ENCODE data around the gene SLC16A13. TPM values are rescaled to one million over a fixed set of nuclear protein-coding genes. Genes with fewer than 3 reads are reported as not detected.
A peak's percentile ranks its signal among the peaks of the same experiment; 100 is the strongest.
"Not testable (repeated sequence)": the region's sequence is repeated elsewhere in the genome, so short reads cannot be mapped to it uniquely, and the experiment has no call there.

SLC16A13 gene
- total and polyA plus RNA-seq, 2 experiments from 2014 or later, result 1.1 TPM; not detected in 1

GRCh38 chr17:7043497-7044198 is 7.8 kb downstream of the SLC16A13 start, which contains the start of gene SLC16A11:
SLC16A11 (minus strand) TSS chr17:7044092; CDS start chr17:7043513, 579 bp downstream.
- peak within 1 kb of the TSS; percentile 63 for H3K4me3 ChIP-seq
- peak within 1 kb of the TSS; percentile 67 for H3K9ac ChIP-seq
- DNase-seq, result peak; percentile 62
- H3F3A ChIP-seq (ENCODE audit: insufficient read depth), result peaks cover 7% of the 10 kb centered on the region; the same call in 1 of the 2 replicates
- no peaks in the 10 kb centered on the region for H3K36me3 ChIP-seq (ENCODE audit: low read depth)
- in situ Hi-C loops (cut with MboI), result no loop called here
- no peaks in the 10 kb centered on the region for H3K9me2 ChIP-seq (ENCODE audit: insufficient read depth)
- H3K27me3 ChIP-seq (replicated peaks; ENCODE audit: insufficient read depth), result peaks cover 15% of the 10 kb centered on the region
- H4K20me1 ChIP-seq (ENCODE audit: insufficient read depth), result no peaks in the 10 kb centered on the region
- no peak within 1 kb of the TSS for H3K27ac ChIP-seq
- H3K4me2 ChIP-seq (ENCODE audit: unreplicated experiment), result peak within 1 kb of the TSS; percentile 72
- no peak for TF ChIP-seq EZH2phosphoT487 (IDR thresholded peaks at IDR 0.05; ENCODE audit: insufficient read depth, low read depth)
- peak; percentile 68 for TF ChIP-seq EZH2 (IDR thresholded peaks at IDR 0.05; ENCODE audit: insufficient read depth, poor library complexity, severe bottlenecking)
- H2AFZ ChIP-seq, result peak within 1 kb of the TSS; percentile 85
- WGBS, 2 experiments (ENCODE audit: low coverage in 1 of 2, low lambda C conversion rate in 2 of 2, missing lambda C conversion rate in 2 of 2), result 7 to 14% methylated on average over 22 to 55 of the region's 58 CpGs
- no peaks in the 10 kb centered on the region for H3K9me3 ChIP-seq (ENCODE audit: low read depth)
- H3K4me1 ChIP-seq (ENCODE audit: insufficient read depth), result peaks cover 3% of the 10 kb centered on the region
- H3K79me2 ChIP-seq (ENCODE audit: insufficient read depth), result no peaks in the 10 kb centered on the region

GRCh38 chr17:7045492-7046126 is 9.8 kb downstream of the SLC16A13 start:
- Histone ChIP-seq H3K9me2 (ENCODE audit: insufficient read depth) (no peaks in the 10 kb centered on the region), H3K4me1 (ENCODE audit: insufficient read depth) (peaks cover 3% of the 10 kb centered on the region), H3K9ac (no peak overlapping the region), H3K4me3 (no peak overlapping the region), H2AFZ (no peak overlapping the region), H3K4me2 (ENCODE audit: unreplicated experiment) (peak overlapping the region; percentile 56), H3K36me3 (ENCODE audit: low read depth) (no peaks in the 10 kb centered on the region), H4K20me1 (ENCODE audit: insufficient read depth) (no peaks in the 10 kb centered on the region), H3K9me3 (ENCODE audit: low read depth) (no peaks in the 10 kb centered on the region), H3K27ac (no peak overlapping the region), H3K27me3 (replicated peaks; ENCODE audit: insufficient read depth) (peaks cover 15% of the 10 kb centered on the region), H3F3A (ENCODE audit: insufficient read depth) (peaks cover 7% of the 10 kb centered on the region; the same call in 1 of the 2 replicates), H3K79me2 (ENCODE audit: insufficient read depth) (no peaks in the 10 kb centered on the region)
- WGBS, 2 experiments (ENCODE audit: low coverage in 1 of 2, low lambda C conversion rate in 2 of 2, missing lambda C conversion rate in 2 of 2), result 28 to 37% methylated on average over 5 of the region's 5 CpGs
- TF ChIP-seq EZH2phosphoT487 (IDR thresholded peaks at IDR 0.05; ENCODE audit: insufficient read depth, low read depth), result no peak
- no peak for TF ChIP-seq EZH2 (IDR thresholded peaks at IDR 0.05; ENCODE audit: insufficient read depth, poor library complexity, severe bottlenecking)
- peak; percentile 81 for DNase-seq
- in situ Hi-C loops (cut with MboI), result no loop called here

GRCh38 chr17:7046127-7046724 is 10.4 kb downstream of the SLC16A13 start:
- Histone ChIP-seq H3K9ac (no peak overlapping the region), H3K9me2 (ENCODE audit: insufficient read depth) (no peaks in the 10 kb centered on the region), H3K79me2 (ENCODE audit: insufficient read depth) (no peaks in the 10 kb centered on the region), H4K20me1 (ENCODE audit: insufficient read depth) (no peaks in the 10 kb centered on the region), H3K27ac (no peak overlapping the region), H3K9me3 (ENCODE audit: low read depth) (no peaks in the 10 kb centered on the region), H3K4me1 (ENCODE audit: insufficient read depth) (peaks cover 3% of the 10 kb centered on the region), H3K4me3 (no peak overlapping the region), H2AFZ (peak overlapping the region; percentile 80), H3K4me2 (ENCODE audit: unreplicated experiment) (peak overlapping the region; percentile 56), H3K36me3 (ENCODE audit: low read depth) (no peaks in the 10 kb centered on the region), H3F3A (ENCODE audit: insufficient read depth) (peaks cover 7% of the 10 kb centered on the region; the same call in 1 of the 2 replicates), H3K27me3 (replicated peaks; ENCODE audit: insufficient read depth) (peaks cover 15% of the 10 kb centered on the region)
- TF ChIP-seq EZH2 (IDR thresholded peaks at IDR 0.05; ENCODE audit: insufficient read depth, poor library complexity, severe bottlenecking) (no peak), EZH2phosphoT487 (IDR thresholded peaks at IDR 0.05; ENCODE audit: insufficient read depth, low read depth) (no peak)
- in situ Hi-C loops (cut with MboI), result no loop called here
- DNase-seq, result peak; percentile 27
- 17 to 21% methylated on average over 14 to 15 of the region's 15 CpGs for WGBS, 2 experiments (ENCODE audit: low coverage in 1 of 2, low lambda C conversion rate in 2 of 2, missing lambda C conversion rate in 2 of 2)

- H3K79me2 ChIP-seq (ENCODE audit: insufficient read depth); H3K4me1 ChIP-seq (ENCODE audit: insufficient read depth); H3K9me2 ChIP-seq (ENCODE audit: insufficient read depth); H3F3A ChIP-seq (ENCODE audit: insufficient read depth); H3K9me3 ChIP-seq (ENCODE audit: low read depth); H3K27ac ChIP-seq; in situ Hi-C loops (cut with MboI); DNase-seq; H4K20me1 ChIP-seq (ENCODE audit: insufficient read depth); H3K36me3 ChIP-seq (ENCODE audit: low read depth); H3K9ac ChIP-seq: not testable (repeated sequence)
- 11 to 12% methylated on average over 26 of the region's 26 CpGs for WGBS, 2 experiments (ENCODE audit: low coverage in 1 of 2, low lambda C conversion rate in 2 of 2, missing lambda C conversion rate in 2 of 2)
- Histone ChIP-seq H3K27me3 (replicated peaks; ENCODE audit: insufficient read depth) (peaks cover 15% of the 10 kb centered on the region), H2AFZ (peak overlapping the region; percentile 80), H3K4me3 (peak overlapping the region; percentile 57), H3K4me2 (ENCODE audit: unreplicated experiment) (peak overlapping the region; percentile 56)
Measured at GRCh38 chr17:7046725-7047397, 11.0 kb downstream of the SLC16A13 start.
